ENCODE data around the gene OCRL. TPM values are rescaled to one million over a fixed set of nuclear protein-coding genes. Genes with fewer than 3 reads are reported as not detected.

Gene OCRL
- total RNA-seq, 1 donor from 2014 or later: 20.1 TPM

DNA sequence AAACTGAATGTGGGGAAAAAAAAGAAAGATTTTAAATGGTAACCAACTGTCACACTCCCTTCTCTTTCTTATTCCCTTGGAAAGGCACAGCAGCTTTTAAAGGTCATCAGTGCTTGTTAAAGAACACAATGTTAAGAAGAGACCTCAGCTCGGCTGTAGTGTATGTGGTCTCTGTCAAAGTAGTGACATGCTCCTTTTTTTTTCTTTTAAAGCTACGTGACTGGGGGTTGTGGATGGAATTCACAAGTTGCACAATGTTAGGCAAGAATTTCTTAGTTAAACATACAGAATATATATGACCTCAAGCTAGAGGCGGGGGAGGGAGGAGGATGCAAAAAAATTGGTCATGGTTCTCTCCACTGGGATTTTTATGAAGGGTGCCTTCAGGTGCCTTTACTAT, 45.6 kb downstream of the OCRL start:
- intact Hi-C loops (cut with DNase I): no loop called here
- no peak for ATAC-seq

GRCh38 chrX:129586446-129586845, 46.4 kb downstream of the OCRL start:
- H3K36me3 ChIP-seq: peaks cover 39% of the 10 kb centered on the region
- ATAC-seq (no peak), DNase-seq (no peak)
- TF ChIP-seq CTCF (IDR thresholded peaks at IDR 0.05): no peak
- no peaks in the 10 kb centered on the region for H3K4me1 ChIP-seq
- H3K9me3 ChIP-seq: no peaks in the 10 kb centered on the region
- no peak overlapping the region for H3K4me3 ChIP-seq
- H3K27ac ChIP-seq: no peak overlapping the region
- H3K27me3 ChIP-seq (ENCODE audit: low read depth): no peaks in the 10 kb centered on the region
- intact Hi-C loops (cut with DNase I): no loop called here

More for the DNA sequence above, 45.6 kb downstream of the OCRL start:
- H3K4me1 ChIP-seq: no peaks in the 10 kb centered on the region
- no peak for DNase-seq
- H3K4me3 ChIP-seq: no peak overlapping the region
- H3K27me3 ChIP-seq (ENCODE audit: low read depth): no peaks in the 10 kb centered on the region
- H3K36me3 ChIP-seq: peaks cover 39% of the 10 kb centered on the region
- TF ChIP-seq CTCF (IDR thresholded peaks at IDR 0.05): no peak
- H3K27ac ChIP-seq: no peak overlapping the region
- no peaks in the 10 kb centered on the region for H3K9me3 ChIP-seq

DNA sequence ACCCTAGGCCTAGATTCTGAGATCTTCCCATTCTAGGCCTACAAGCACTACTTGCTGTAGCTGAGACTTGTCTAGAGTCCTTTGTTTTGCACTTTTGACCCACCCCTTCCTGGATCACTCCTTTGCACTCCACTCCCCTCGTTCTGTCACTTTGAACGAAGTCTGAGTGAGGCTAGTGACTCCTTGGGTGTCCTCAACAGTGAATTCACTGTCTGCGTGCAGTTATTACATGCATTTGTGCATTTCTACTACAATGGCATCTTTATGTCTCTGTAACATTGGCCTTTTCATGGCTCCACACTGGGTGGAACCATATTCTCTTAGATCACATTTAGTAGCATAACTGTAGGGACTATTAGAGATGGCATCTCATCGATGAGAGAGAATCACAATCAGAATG, 50.5 kb downstream of the OCRL start:
- Histone ChIP-seq H3K36me3 (peaks cover 32% of the 10 kb centered on the region), H3K27me3 (ENCODE audit: low read depth) (no peaks in the 10 kb centered on the region), H3K4me3 (no peak overlapping the region), H3K27ac (no peak overlapping the region), H3K4me1 (no peaks in the 10 kb centered on the region), H3K9me3 (no peaks in the 10 kb centered on the region)
- intact Hi-C loops (cut with DNase I): no loop called here
- DNase-seq (no peak), ATAC-seq (no peak)
- no peak for TF ChIP-seq CTCF (IDR thresholded peaks at IDR 0.05)

DNA sequence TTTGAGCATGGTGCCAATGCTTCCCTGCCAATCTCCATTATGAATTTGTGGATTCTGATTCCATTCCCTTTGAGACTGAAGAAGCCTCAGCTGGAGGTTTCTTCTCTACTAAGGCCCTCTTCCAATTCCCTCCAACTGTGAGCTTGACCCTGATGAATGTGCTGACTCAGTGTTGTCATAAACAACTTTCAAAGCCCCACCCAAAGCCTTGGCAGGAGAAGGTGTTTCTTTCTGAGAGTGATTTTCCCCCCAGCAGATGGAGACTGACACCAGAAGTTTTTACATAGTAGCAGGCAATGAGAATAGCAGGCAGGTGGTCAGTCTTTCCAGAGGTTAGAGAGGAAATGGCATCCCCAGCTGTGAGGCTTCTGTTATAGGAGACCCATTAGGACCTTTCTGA, 53.1 kb downstream of the OCRL start:
- no peaks in the 10 kb centered on the region for H3K4me1 ChIP-seq
- no peaks in the 10 kb centered on the region for H3K9me3 ChIP-seq
- no peak for TF ChIP-seq CTCF (IDR thresholded peaks at IDR 0.05)
- H3K27ac ChIP-seq: no peak overlapping the region
- no peak overlapping the region for H3K4me3 ChIP-seq
- ATAC-seq (no peak), DNase-seq (no peak)
- H3K27me3 ChIP-seq (ENCODE audit: low read depth): no peaks in the 10 kb centered on the region
- H3K36me3 ChIP-seq: peaks cover 20% of the 10 kb centered on the region
- intact Hi-C loops (cut with DNase I): no loop called here

GRCh38 chrX:129594781-129595180, 54.7 kb downstream of the OCRL start:
- peaks cover 6% of the 10 kb centered on the region for H3K36me3 ChIP-seq
- no peak overlapping the region for H3K27ac ChIP-seq
- no peaks in the 10 kb centered on the region for H3K27me3 ChIP-seq (ENCODE audit: low read depth)
- no peak for DNase-seq
- no peaks in the 10 kb centered on the region for H3K9me3 ChIP-seq
- TF ChIP-seq CTCF (IDR thresholded peaks at IDR 0.05): no peak
- H3K4me1 ChIP-seq: no peaks in the 10 kb centered on the region
- ATAC-seq: no peak
- H3K4me3 ChIP-seq: no peak overlapping the region
- intact Hi-C loops (cut with DNase I): no loop called here

DNA sequence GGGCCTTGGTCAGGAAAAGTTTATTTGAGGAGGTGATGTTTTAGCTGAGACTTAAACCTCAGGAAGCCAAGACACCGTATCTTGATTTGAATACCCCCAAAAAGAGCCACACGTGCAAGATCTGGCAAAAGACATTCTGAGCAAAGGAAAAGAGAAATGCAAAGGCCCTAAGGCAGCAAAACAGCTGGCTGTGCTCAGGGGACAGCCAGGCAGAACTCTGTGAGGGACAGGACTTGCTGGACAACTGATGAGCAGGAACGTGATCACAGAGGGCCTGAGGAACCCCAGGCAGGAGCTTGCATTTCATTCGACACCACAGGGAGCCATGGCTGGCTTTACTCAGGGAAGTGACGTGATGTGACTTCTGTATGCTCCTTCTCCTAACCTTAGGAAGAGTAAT, 56.0 kb downstream of the OCRL start:
- TF ChIP-seq CTCF (IDR thresholded peaks at IDR 0.05): no peak
- ATAC-seq (no peak), DNase-seq (no peak)
- Histone ChIP-seq H3K4me3 (no peak overlapping the region), H3K4me1 (no peaks in the 10 kb centered on the region), H3K27ac (no peak overlapping the region), H3K9me3 (no peaks in the 10 kb centered on the region), H3K27me3 (ENCODE audit: low read depth) (no peaks in the 10 kb centered on the region), H3K36me3 (no peaks in the 10 kb centered on the region)
- intact Hi-C loops (cut with DNase I): no loop called here

Measured in lower lobe of right lung (tissue), 2 donors.